H9 (cell line): ENCODE data around the gene ABHD11. TPM values are rescaled to one million over a fixed set of nuclear protein-coding genes. Genes with fewer than 3 reads are reported as not detected.

ENCODE experiments used
- DNase-seq: peaks from one replicate; pipeline ENCODE4 v3.0.0-alpha.2; 2017
- H2AFZ ChIP-seq: one replicate; pipeline ENCODE4 v1.6.1; 2013; ENCODE audit warnings: mild to moderate bottlenecking, low read length, control low read depth, moderate library complexity
- H2AK5ac ChIP-seq: 2 replicates; pipeline ENCODE4 v1.6.1; 2013; ENCODE audit warnings: low read length, control low read depth, mixed read lengths; ENCODE audit not compliant: insufficient read length
- H2BK120ac ChIP-seq: one replicate; pipeline ENCODE4 v1.6.1; 2013; ENCODE audit warnings: low read depth, mild to moderate bottlenecking, low read length, control low read depth, inconsistent platforms; ENCODE audit not compliant: poor library complexity, severe bottlenecking
- H2BK12ac ChIP-seq: 2 replicates; pipeline ENCODE4 v1.6.1; 2013; ENCODE audit warnings: low read length, control low read depth, mixed read lengths, low read depth; ENCODE audit not compliant: insufficient read length
- H2BK15ac ChIP-seq: 2 replicates; pipeline ENCODE4 v1.6.1; 2013; ENCODE audit warnings: low read depth, low read length, control low read depth
- H2BK20ac ChIP-seq: one replicate; pipeline ENCODE4 v1.6.1; 2013; ENCODE audit warnings: low read depth, mild to moderate bottlenecking, low read length, control low read depth, inconsistent platforms; ENCODE audit not compliant: poor library complexity, severe bottlenecking
- H2BK5ac ChIP-seq: 2 replicates; pipeline ENCODE4 v1.6.1; 2013; ENCODE audit warnings: low read length, control low read depth, mixed read lengths; ENCODE audit not compliant: insufficient read length
- H3K14ac ChIP-seq: 2 replicates; pipeline ENCODE4 v1.6.1; 2013; ENCODE audit warnings: low read length, control low read depth; ENCODE audit not compliant: insufficient read depth
- H3K18ac ChIP-seq: 2 replicates; pipeline ENCODE4 v1.6.1; 2013; ENCODE audit warnings: low read depth, mild to moderate bottlenecking, mixed read lengths, low read length, control low read depth; ENCODE audit not compliant: insufficient read length
- H3K23ac ChIP-seq: 2 replicates; pipeline ENCODE4 v1.6.1; 2013; ENCODE audit warnings: low read length, control low read depth, mixed read lengths, low read depth; ENCODE audit not compliant: insufficient read length
- H3K23me2 ChIP-seq: 2 replicates; pipeline ENCODE4 v1.6.1; 2013; ENCODE audit warnings: low read depth, mild to moderate bottlenecking, mixed read lengths, low read length, control low read depth; ENCODE audit not compliant: insufficient read length, poor library complexity, severe bottlenecking
- H3K27ac ChIP-seq: 2 replicates; pipeline ENCODE4 v1.5.1; 2013; ENCODE audit warnings: low read length, control low read depth, mixed read lengths, low read depth; ENCODE audit not compliant: insufficient read length
- H3K27me3 ChIP-seq: 2 replicates; pipeline ENCODE4 v1.6.1; 2013; ENCODE audit warnings: low read length, control low read depth, inconsistent platforms; ENCODE audit not compliant: insufficient read depth
- H3K4ac ChIP-seq: 2 replicates; pipeline ENCODE4 v1.6.1; 2013; ENCODE audit warnings: low read depth, mild to moderate bottlenecking, control low read depth, inconsistent platforms, low read length, moderate library complexity
- H3K4me1 ChIP-seq: 2 replicates; pipeline ENCODE4 v1.6.1; 2013; ENCODE audit warnings: low read length, control low read depth, inconsistent platforms; ENCODE audit not compliant: insufficient read depth
- H3K4me2 ChIP-seq: 2 replicates; pipeline ENCODE4 v1.6.1; 2013; ENCODE audit warnings: low read length, control low read depth, mixed read lengths; ENCODE audit not compliant: insufficient read length, insufficient read depth
- H3K56ac ChIP-seq: 2 replicates; pipeline ENCODE4 v1.6.1; 2013; ENCODE audit warnings: low read depth, mild to moderate bottlenecking, mixed read lengths, low read length, control low read depth; ENCODE audit not compliant: insufficient read length
- H3K79me1 ChIP-seq: 2 replicates; pipeline ENCODE4 v1.6.1; 2013; ENCODE audit warnings: low read depth, mild to moderate bottlenecking, moderate library complexity, low read length, control low read depth, inconsistent platforms; ENCODE audit not compliant: insufficient read depth, poor library complexity, severe bottlenecking
- H3K79me2 ChIP-seq: 2 replicates; pipeline ENCODE4 v1.6.1; 2013; ENCODE audit warnings: low read length, control low read depth, inconsistent platforms; ENCODE audit not compliant: insufficient read depth
- H3K9ac ChIP-seq: 2 replicates; pipeline ENCODE4 v1.6.1; 2013; ENCODE audit warnings: low read length, control low read depth, mixed read lengths; ENCODE audit not compliant: insufficient read length; ENCODE audit errors: extremely low read depth
- H3K9me3 ChIP-seq: one replicate; pipeline ENCODE4 v1.6.1; 2013; ENCODE audit warnings: low read depth, low read length, inconsistent platforms; ENCODE audit not compliant: control insufficient read depth
- H3T11ph ChIP-seq: one replicate; pipeline ENCODE4 v1.6.1; 2013; ENCODE audit warnings: mild to moderate bottlenecking, low read length, control low read depth, inconsistent platforms
- H4K20me1 ChIP-seq: one replicate; pipeline ENCODE4 v1.6.1; 2013; ENCODE audit not compliant: control insufficient read depth, insufficient read length, insufficient read depth
- H4K5ac ChIP-seq: 2 replicates; pipeline ENCODE4 v1.6.1; 2013; ENCODE audit warnings: low read depth, mild to moderate bottlenecking, mixed read lengths, low read length, control low read depth; ENCODE audit not compliant: insufficient read length
- H4K8ac ChIP-seq: replicated peaks from 2 replicates; pipeline ENCODE4 v1.6.1; 2013; ENCODE audit warnings: low read length, control low read depth, mixed read lengths, low read depth; ENCODE audit not compliant: insufficient read length
- H4K91ac ChIP-seq: 2 replicates; pipeline ENCODE4 v1.6.1; 2013; ENCODE audit warnings: low read depth, mild to moderate bottlenecking, moderate library complexity, mixed read lengths, low read length, control low read depth; ENCODE audit not compliant: insufficient read length
- H3K27ac Mint-ChIP-seq, 3 experiments: 2 replicates in 2 of 3; 3 replicates in 1 of 3; pipeline ENCODE4 v1.8.0; 2020 to 2021; ENCODE audit warnings: mixed read lengths in 3 of 3, mild to moderate bottlenecking in 1 of 3, moderate library complexity in 1 of 3
- H3K27me3 Mint-ChIP-seq: 2 replicates; pipeline ENCODE4 v1.8.0; 2021; ENCODE audit warnings: low read depth, mild to moderate bottlenecking, moderate library complexity, mixed read lengths
- H3K36me3 Mint-ChIP-seq, 3 experiments: 2 replicates in 2 of 3; 3 replicates in 1 of 3; pipeline ENCODE4 v1.8.0; 2020 to 2021; ENCODE audit warnings: low read depth in 3 of 3, mixed read lengths in 3 of 3; ENCODE audit not compliant: insufficient read depth in 1 of 3
- H3K4me1 Mint-ChIP-seq, 2 experiments: 2 replicates each; pipeline ENCODE4 v1.8.0; 2020; ENCODE audit warnings: mixed read lengths in 2 of 2
- H3K4me3 Mint-ChIP-seq, 2 experiments: 2 replicates in 1 of 2; 3 replicates in 1 of 2; pipeline ENCODE4 v1.8.0; 2020 to 2021; ENCODE audit warnings: mild to moderate bottlenecking in 2 of 2, mixed read lengths in 2 of 2, moderate library complexity in 1 of 2
- H3K9me3 Mint-ChIP-seq, 2 experiments: 2 replicates in 1 of 2; 3 replicates in 1 of 2; pipeline ENCODE4 v1.8.0; 2020; ENCODE audit warnings: mild to moderate bottlenecking in 2 of 2, mixed read lengths in 2 of 2, moderate library complexity in 1 of 2
- CTCF ChIP-seq: fragments of 200-600 bp; sonication (generic); conservative IDR thresholded peaks from 3 replicates; pipeline ENCODE4 v1.8.0; 2021; ENCODE audit warnings: antibody characterized with exemption, mild to moderate bottlenecking
- WGBS: extraction: QIAGEN DNeasy Blood & Tissue Kit; methylation state at CpG from one replicate; pipeline ENCODE4 v1.1.7; 2013; ENCODE audit warnings: missing lambda C conversion rate, low lambda C conversion rate, mixed read lengths; ENCODE audit not compliant: insufficient read length; ENCODE audit errors: extremely low coverage; 5-methylcytosine and 5-hydroxymethylcytosine counted together
- total RNA-seq: library from RNA; stranded (reverse); gene quantifications from 2 replicates; pipeline ENCODE4 v1.2.1, GENCODE V29; 2021

Gene ABHD11
- total RNA-seq, 1 experiment from 2014 or later, result 34.4 TPM

- H2BK5ac ChIP-seq, result no peak overlapping the region
- H3K23me2 ChIP-seq, result no peaks in the 10 kb centered on the region
- no peak overlapping the region for H3K23ac ChIP-seq
- no peak overlapping the region for H2BK120ac ChIP-seq
- H2AK5ac ChIP-seq, result no peak overlapping the region
- no peak overlapping the region for H3K27ac ChIP-seq
- no peak for TF ChIP-seq CTCF
- H3K4ac ChIP-seq, result no peak overlapping the region
- H4K8ac ChIP-seq, result no peak overlapping the region
- H3T11ph ChIP-seq, result no peak overlapping the region
- no peaks in the 10 kb centered on the region for H4K20me1 ChIP-seq
- H2AFZ ChIP-seq, result no peak overlapping the region
- H3K9me3 ChIP-seq, result no peaks in the 10 kb centered on the region
- no peak overlapping the region for H3K9ac ChIP-seq
- H3K36me3 Mint-ChIP-seq, result no peaks in the 10 kb centered on the region
- no peaks in the 10 kb centered on the region for H3K27me3 ChIP-seq
- H3K27ac Mint-ChIP-seq, result no peak overlapping the region; a peak in 1 of 7 replicates
- H4K91ac ChIP-seq, result no peak overlapping the region
- DNase-seq, result no peak
- no peak overlapping the region for H4K5ac ChIP-seq
- H3K56ac ChIP-seq, result no peak overlapping the region
- H3K14ac ChIP-seq, result no peak overlapping the region
- no peaks in the 10 kb centered on the region for H3K79me1 ChIP-seq
- no peak overlapping the region; a peak in 1 of 5 replicates for H3K4me3 Mint-ChIP-seq
- peaks cover 9 to 13% of the 10 kb centered on the region in 2 experiments for H3K4me1 Mint-ChIP-seq
- peaks cover 2% of the 10 kb centered on the region for H3K27me3 Mint-ChIP-seq
- no peak overlapping the region for H2BK12ac ChIP-seq
- no peaks in the 10 kb centered on the region for H3K4me1 ChIP-seq
- H3K79me2 ChIP-seq, result no peaks in the 10 kb centered on the region
- H2BK20ac ChIP-seq, result no peak overlapping the region
- H3K4me2 ChIP-seq, result no peak overlapping the region
- no CpG with 5 or more reads among the region's 5 CpGs for WGBS
- no peaks in the 10 kb centered on the region for H3K9me3 Mint-ChIP-seq
- H2BK15ac ChIP-seq, result no peak overlapping the region
- no peak overlapping the region for H3K18ac ChIP-seq
Measured at GRCh38 chr7:73728551-73728950, 10.1 kb downstream of the ABHD11 start.
